Measurements from ENCODE around the gene EPS8L3. TPM values are rescaled to one million over a fixed set of nuclear protein-coding genes. Genes with fewer than 3 reads are reported as not detected.

EPS8L3 gene
- total and polyA plus RNA-seq, 9 of the 15 experiments (the other 6 are each of a cell fraction or from before 2014, with no cell fraction given), result 0.09 to 0.42 (median 0.14) TPM; not detected in 5

GRCh38 chr1:109773203-109773899, 9.6 kb upstream of the EPS8L3 start:
- ChIA-PET POLR2A (interaction anchor here (0.5 to 10.2 kb wide), 9 partner anchors 45 to 232 kb away, joined by 3 to 99 read pairs (median 4); partner anchors contain the start of genes AHCYL1 and GNAI3), CTCF (ENCODE audit: low intra/inter-chr PET ratio) (interaction anchor here (0.9 to 7.1 kb wide), 6 partner anchors 124 to 275 kb away, joined by 4 to 202 read pairs (median 22); partner anchors contain the start of gene AHCYL1)
- ATAC-seq (peak; percentile 95), FAIRE-seq (no peak), DNase-seq (ENCODE audit: extremely low read depth in 1 of 4, low spot score in 3 of 4) (peak; percentile 67 to 90 (median 76))
- Histone ChIP-seq H3K4me2 (ENCODE audit: insufficient read depth, low read length) (no peak overlapping the region), H3K36me3 (ENCODE audit: control insufficient read depth, insufficient read depth, low read length) (no peaks in the 10 kb centered on the region), H3K4me3 (no peak overlapping the region), H3K4me1 (replicated peaks in 1 of 2; ENCODE audit: control insufficient read depth in 2 of 2, insufficient read depth in 2 of 2, low read length in 2 of 2) (peaks cover 11 to 12% of the 10 kb centered on the region in 2 experiments; a peak in 3 of 5 replicates), H3K79me2 (ENCODE audit: control insufficient read depth, insufficient read depth, low read length) (no peaks in the 10 kb centered on the region), H3K9me3 (replicated peaks; ENCODE audit: control insufficient read depth, insufficient read depth, low read depth, low read length) (no peaks in the 10 kb centered on the region), H4K20me1 (replicated peaks; ENCODE audit: control insufficient read depth, insufficient read depth, low read length) (no peaks in the 10 kb centered on the region), H3K9ac (ENCODE audit: insufficient read depth in 1 of 2, low read depth in 2 of 2, low read length in 2 of 2) (peak overlapping the region in 1 of 2 experiments; percentile 3; a peak in 1 of 4 replicates), H3K27ac (ENCODE audit: extremely low read depth, low read depth, low read length) (no peak overlapping the region), H2AFZ (ENCODE audit: low read depth, low read length) (peak overlapping the region; percentile 66), H3K9me1 (ENCODE audit: control insufficient read depth, insufficient read depth, low read length) (no peaks in the 10 kb centered on the region), H3K27me3 (ENCODE audit: control insufficient read depth in 2 of 2, insufficient read depth in 2 of 2, low read length in 2 of 2) (peaks cover 2 to 22% of the 10 kb centered on the region in 2 experiments; a peak in 3 of 5 replicates)
- in situ Hi-C loops (cut with MboI) (loop anchor here (5.0 kb wide), 1 partner anchor 131 kb away; no protein-coding TSS in a partner anchor), intact Hi-C loops (cut with micrococcal nuclease) (loop anchor here (1.0 kb wide), 3 partner anchors 55 to 227 kb away; no protein-coding TSS in a partner anchor)
- no TSS peak for BruUV-seq (replicated peaks)
- 20% methylated on average over 17 of the region's 17 CpGs for WGBS (ENCODE audit: insufficient coverage, low coverage, missing lambda C conversion rate)
- peak; percentile 76 for TF ChIP-seq ZBTB9 (CRISPR knock-in tag; IDR thresholded peaks at IDR 0.05)
- TF ChIP-seq ZBTB17 (CRISPR knock-in tag; IDR thresholded peaks at IDR 0.05), result 0 out of 2 replicates have a peak, but pooled peaks have one; percentile 51
- peak; percentile 9 for TF ChIP-seq ZFP36 (IDR thresholded peaks at IDR 0.05; ENCODE audit: low read depth, low read length, partially characterized antibody)
- TF ChIP-seq TBL1XR1 (IDR thresholded peaks at IDR 0.05; ENCODE audit: low read length in 2 of 2), result 0 out of 4 replicates have a peak, but pooled peaks of 1 of the 2 experiments have one; percentile 28
- TF ChIP-seq ZNF263 (CRISPR knock-in tag; IDR thresholded peaks at IDR 0.05; ENCODE audit: borderline replicate concordance), result 0 out of 2 replicates have a peak, but pooled peaks have one; percentile 50
- TF ChIP-seq ZNF445 (CRISPR knock-in tag; IDR thresholded peaks at IDR 0.05; ENCODE audit: low read depth), result 0 out of 2 replicates have a peak, but pooled peaks have one; percentile 20
- TF ChIP-seq MGA (IDR thresholded peaks at IDR 0.05), result peak; percentile 91
